Endothelial cell (in vitro differentiated cells): Measurements from ENCODE around the gene CACNB2. TPM values are rescaled to one million over a fixed set of nuclear protein-coding genes. Genes with fewer than 3 reads are reported as not detected.

ENCODE experiments used
- DNase-seq: peaks from one replicate; pipeline ENCODE4 v3.0.0; 2021; ENCODE audit warnings: low spot score
- H3K27ac Mint-ChIP-seq: one replicate; pipeline ENCODE4 v1.8.0; 2021; ENCODE audit warnings: mixed read lengths, inconsistent platforms; ENCODE audit not compliant: unreplicated experiment
- H3K27me3 Mint-ChIP-seq: one replicate; pipeline ENCODE4 v1.8.0; 2021; ENCODE audit warnings: mild to moderate bottlenecking, moderate library complexity, mixed read lengths, inconsistent platforms; ENCODE audit not compliant: unreplicated experiment
- H3K36me3 Mint-ChIP-seq: one replicate; pipeline ENCODE4 v1.8.0; 2021; ENCODE audit warnings: mild to moderate bottlenecking, low read depth, mixed read lengths, inconsistent platforms; ENCODE audit not compliant: unreplicated experiment
- H3K4me1 Mint-ChIP-seq: one replicate; pipeline ENCODE4 v1.8.0; 2021; ENCODE audit warnings: mild to moderate bottlenecking, mixed read lengths, inconsistent platforms; ENCODE audit not compliant: unreplicated experiment
- H3K4me3 Mint-ChIP-seq: one replicate; pipeline ENCODE4 v1.8.0; 2021; ENCODE audit warnings: mild to moderate bottlenecking, mixed read lengths, inconsistent platforms; ENCODE audit not compliant: unreplicated experiment
- H3K9me3 Mint-ChIP-seq: one replicate; pipeline ENCODE4 v1.8.0; 2021; ENCODE audit warnings: mixed read lengths, inconsistent platforms; ENCODE audit not compliant: unreplicated experiment
- CTCF ChIP-seq: fragments of 200-600 bp; sonication (generic); IDR thresholded peaks from one replicate; pipeline ENCODE4 v1.5.0; 2021; ENCODE audit warnings: antibody characterized with exemption; ENCODE audit not compliant: unreplicated experiment
- total RNA-seq: library from RNA; stranded (reverse); fragmentation: NEBNext Ultra II Directional; extraction: Animal tissue kit (Norgen Biotek cat#: 25700); gene quantifications from one replicate; pipeline ENCODE4 v1.2.1, GENCODE V29; 2021; ENCODE audit not compliant: unreplicated experiment

The CACNB2 gene
- total RNA-seq, 1 donor from 2014 or later = 1.5 TPM

- Mint-ChIP-seq H3K27me3 (no peaks in the 10 kb centered on the region), H3K36me3 (no peaks in the 10 kb centered on the region), H3K27ac (no peak overlapping the region), H3K4me1 (no peaks in the 10 kb centered on the region), H3K4me3 (no peak overlapping the region), H3K9me3 (no peaks in the 10 kb centered on the region)
- DNase-seq = no peak
- TF ChIP-seq CTCF = no peak
Measured at GRCh38 chr10:18556522-18557147, 416.4 kb downstream of the CACNB2 start.

DNA sequence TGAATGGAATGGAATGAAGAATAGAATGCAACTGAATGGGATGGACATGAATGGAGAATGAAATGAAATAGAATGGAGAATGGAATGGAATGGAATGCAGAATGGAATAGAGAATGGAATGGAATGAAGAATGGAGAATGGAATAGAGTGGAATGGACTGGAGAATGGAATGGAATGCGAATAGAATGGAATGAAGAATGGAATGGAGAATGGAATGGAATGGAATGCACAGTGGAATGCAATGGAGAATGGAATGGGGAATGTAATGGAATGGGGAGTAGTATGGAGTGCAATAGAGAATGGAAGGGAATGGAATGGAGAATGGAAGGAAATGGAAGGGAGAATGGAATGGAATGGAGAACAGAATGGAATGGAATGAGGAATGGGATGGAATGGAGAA lies 417.7 kb downstream of the CACNB2 start:
- H3K4me3 Mint-ChIP-seq = no peak overlapping the region
- H3K36me3 Mint-ChIP-seq = no peaks in the 10 kb centered on the region

DNA sequence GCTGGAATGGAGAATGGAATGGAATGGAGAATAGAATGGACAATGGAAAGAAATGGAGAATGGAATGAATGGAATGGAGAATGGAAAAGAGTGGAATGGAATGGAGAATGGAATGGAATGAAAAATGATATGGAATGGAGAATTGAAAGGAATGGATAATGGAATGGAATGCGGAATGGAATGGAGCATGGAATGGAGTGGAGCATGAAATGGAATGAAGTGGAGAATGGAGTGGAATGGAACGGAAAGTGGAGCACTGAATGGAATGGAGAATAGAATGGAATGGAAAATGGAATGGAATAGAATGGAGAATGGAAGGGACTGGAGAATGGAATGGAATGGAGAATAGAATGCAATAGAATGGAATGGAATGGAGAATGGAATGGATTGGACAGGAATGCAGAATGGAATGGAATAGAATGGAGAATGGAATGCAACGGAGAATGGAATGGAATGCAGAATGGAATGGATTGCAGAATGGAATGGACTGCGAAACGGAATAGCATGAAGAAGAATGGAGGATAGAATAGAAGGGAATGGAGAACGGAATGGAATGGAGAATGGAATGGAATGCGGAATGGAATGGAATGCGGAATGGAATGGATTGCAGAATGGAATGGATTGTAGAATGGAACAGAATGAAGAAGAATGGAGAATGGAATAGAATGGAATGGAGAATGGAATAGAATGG lies 421.8 kb downstream of the CACNB2 start:
- no peak for DNase-seq
- TF ChIP-seq CTCF = no peak
- Mint-ChIP-seq H3K9me3 (no peaks in the 10 kb centered on the region), H3K36me3 (no peaks in the 10 kb centered on the region), H3K27me3 (no peaks in the 10 kb centered on the region), H3K27ac (no peak overlapping the region), H3K4me3 (no peak overlapping the region), H3K4me1 (no peaks in the 10 kb centered on the region)

More for the DNA sequence above, 417.7 kb downstream of the CACNB2 start:
- no peaks in the 10 kb centered on the region for H3K9me3 Mint-ChIP-seq
- no peak for DNase-seq
- TF ChIP-seq CTCF = no peak
- no peaks in the 10 kb centered on the region for H3K27me3 Mint-ChIP-seq
- no peaks in the 10 kb centered on the region for H3K4me1 Mint-ChIP-seq
- H3K27ac Mint-ChIP-seq = no peak overlapping the region

GRCh38 chr10:18563003-18563726 lies 422.9 kb downstream of the CACNB2 start:
- H3K27ac Mint-ChIP-seq = no peak overlapping the region
- no peaks in the 10 kb centered on the region for H3K27me3 Mint-ChIP-seq
- no peaks in the 10 kb centered on the region for H3K4me1 Mint-ChIP-seq
- H3K36me3 Mint-ChIP-seq = no peaks in the 10 kb centered on the region
- no peak overlapping the region for H3K4me3 Mint-ChIP-seq
- no peak for TF ChIP-seq CTCF
- DNase-seq = no peak
- no peaks in the 10 kb centered on the region for H3K9me3 Mint-ChIP-seq

- Mint-ChIP-seq H3K4me1 (no peaks in the 10 kb centered on the region), H3K27me3 (no peaks in the 10 kb centered on the region), H3K27ac (no peak overlapping the region), H3K36me3 (no peaks in the 10 kb centered on the region), H3K4me3 (no peak overlapping the region), H3K9me3 (no peaks in the 10 kb centered on the region)
- DNase-seq = no peak
- TF ChIP-seq CTCF = no peak
Measured at GRCh38 chr10:18565006-18565405, 424.8 kb downstream of the CACNB2 start.
